GM03348 (cell line): ENCODE data around the gene PLAGL2.

Experiments
- DNase-seq: peaks from one replicate; pipeline ENCODE4 v3.0.0; 2012; ENCODE audit warnings: low spot score

Gene PLAGL2

GRCh38 chr20:32230707-32231106 lies 23.2 kb upstream of the PLAGL2 start:
- DNase-seq: no peak

- no peak for DNase-seq
These were observed 21.8 kb upstream of the PLAGL2 start for GRCh38 chr20:32229251-32229747.

GRCh38 chr20:32227744-32228688 lies 20.5 kb upstream of the PLAGL2 start:
- no peak for DNase-seq

GRCh38 chr20:32227306-32227705 lies 19.8 kb upstream of the PLAGL2 start:
- DNase-seq: no peak

GRCh38 chr20:32226391-32226790 lies 18.8 kb upstream of the PLAGL2 start:
- DNase-seq: no peak

GRCh38 chr20:32224463-32224862 lies 16.9 kb upstream of the PLAGL2 start:
- DNase-seq: no peak

GRCh38 chr20:32218156-32218900 lies 10.8 kb upstream of the PLAGL2 start:
- no peak for DNase-seq

GRCh38 chr20:32216179-32217142 lies 8.9 kb upstream of the PLAGL2 start:
- DNase-seq: no peak

- DNase-seq: no peak
These were observed 8.2 kb upstream of the PLAGL2 start for GRCh38 chr20:32215729-32216128.

- no peak for DNase-seq
These were observed 7.6 kb upstream of the PLAGL2 start for GRCh38 chr20:32215147-32215546.

GRCh38 chr20:32213870-32214269 lies 6.3 kb upstream of the PLAGL2 start:
- DNase-seq: no peak

- DNase-seq: no peak
These were observed 2.5 kb upstream of the PLAGL2 start for GRCh38 chr20:32209850-32210605.

- no peak for DNase-seq
These were observed 1.1 kb upstream of the PLAGL2 start for GRCh38 chr20:32208499-32209154.

GRCh38 chr20:32206760-32207625 lies 550 bp downstream of the PLAGL2 start:
- DNase-seq: peak; percentile 32

- no peak for DNase-seq
These were observed 1.4 kb downstream of the PLAGL2 start for GRCh38 chr20:32205843-32206759.

- no peak for DNase-seq
These were observed 2.3 kb downstream of the PLAGL2 start for GRCh38 chr20:32205110-32205842.

- no peak for DNase-seq
These were observed 3.1 kb downstream of the PLAGL2 start for GRCh38 chr20:32204205-32205109.
